GM23248 (cell line): Measurements from ENCODE around the gene ROBO2.

Experiments used
- EZH2 ChIP-seq: fragments of 200-600 bp; sonication (generic); IDR thresholded peaks from 2 replicates; pipeline ENCODE4 v1.6.1; 2018; ENCODE audit warnings: antibody characterized with exemption, mild to moderate bottlenecking; ENCODE audit not compliant: insufficient read depth, poor library complexity, severe bottlenecking
- EZH2phosphoT487 ChIP-seq: fragments of 200-600 bp; sonication (generic); IDR thresholded peaks from 2 replicates; pipeline ENCODE4 v1.6.1; 2018; ENCODE audit warnings: antibody characterized with exemption, moderate library complexity, mild to moderate bottlenecking, low read depth; ENCODE audit not compliant: insufficient read depth

GRCh38 chr3:77672016-77672415, 632.1 kb downstream of the ROBO2 start:
- no peak for TF ChIP-seq EZH2
- TF ChIP-seq EZH2phosphoT487: no peak
